OCI-LY7 (cell line): ENCODE measurements around the gene APOA4.

Experiments used
- EZH2phosphoT487 ChIP-seq: fragments of 200-600 bp; sonication (generic); IDR thresholded peaks from 2 replicates; pipeline ENCODE4 v1.6.1; 2018; ENCODE audit warnings: low read depth, borderline replicate concordance, mild to moderate bottlenecking, mixed run types, antibody characterized with exemption, low read length, moderate library complexity, mixed read lengths
- TF ChIP-seq, protein P1 (sequence below): fragments of 200-600 bp; sonication (generic); conservative IDR thresholded peaks from 2 replicates; pipeline ENCODE4 v1.5.1; 2014; ENCODE audit warnings: mild to moderate bottlenecking, antibody characterized with exemption, low read length, moderate library complexity, mixed read lengths

DNA sequence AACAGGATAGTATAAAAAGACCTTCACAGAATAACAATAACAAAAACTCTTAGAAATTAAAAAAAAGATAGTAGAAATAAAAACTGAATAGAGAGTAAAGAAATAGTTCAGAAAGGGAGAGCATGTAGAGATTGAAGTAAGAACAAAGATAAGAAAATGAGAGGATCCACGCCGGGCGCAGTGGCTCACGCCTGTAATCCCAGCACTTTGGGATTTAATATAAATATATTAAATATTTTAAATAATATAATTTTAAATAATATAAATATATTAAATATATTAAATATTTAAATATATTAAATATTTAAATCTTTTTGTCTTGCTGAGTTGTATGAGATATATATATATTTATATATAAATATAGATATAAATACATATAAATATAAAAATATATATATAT, 11.0 kb downstream of the APOA4 start:
- TF ChIP-seq, protein P1, sequence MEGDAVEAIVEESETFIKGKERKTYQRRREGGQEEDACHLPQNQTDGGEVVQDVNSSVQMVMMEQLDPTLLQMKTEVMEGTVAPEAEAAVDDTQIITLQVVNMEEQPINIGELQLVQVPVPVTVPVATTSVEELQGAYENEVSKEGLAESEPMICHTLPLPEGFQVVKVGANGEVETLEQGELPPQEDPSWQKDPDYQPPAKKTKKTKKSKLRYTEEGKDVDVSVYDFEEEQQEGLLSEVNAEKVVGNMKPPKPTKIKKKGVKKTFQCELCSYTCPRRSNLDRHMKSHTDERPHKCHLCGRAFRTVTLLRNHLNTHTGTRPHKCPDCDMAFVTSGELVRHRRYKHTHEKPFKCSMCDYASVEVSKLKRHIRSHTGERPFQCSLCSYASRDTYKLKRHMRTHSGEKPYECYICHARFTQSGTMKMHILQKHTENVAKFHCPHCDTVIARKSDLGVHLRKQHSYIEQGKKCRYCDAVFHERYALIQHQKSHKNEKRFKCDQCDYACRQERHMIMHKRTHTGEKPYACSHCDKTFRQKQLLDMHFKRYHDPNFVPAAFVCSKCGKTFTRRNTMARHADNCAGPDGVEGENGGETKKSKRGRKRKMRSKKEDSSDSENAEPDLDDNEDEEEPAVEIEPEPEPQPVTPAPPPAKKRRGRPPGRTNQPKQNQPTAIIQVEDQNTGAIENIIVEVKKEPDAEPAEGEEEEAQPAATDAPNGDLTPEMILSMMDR, result no peak
- TF ChIP-seq EZH2phosphoT487, result no peak
